Stomach smooth muscle (tissue), 2 donors: Measurements from ENCODE around the gene PXN.
A peak's percentile ranks its signal among the peaks of the same experiment; 100 is the strongest.
"Not testable (repeated sequence)": the region's sequence is repeated elsewhere in the genome, so short reads cannot be mapped to it uniquely, and the experiment has no call there.

ENCODE experiments used
- H3K27ac ChIP-seq: one replicate; pipeline ENCODE4 v1.7.0; 2013; ENCODE audit warnings: mild to moderate bottlenecking, low read length, inconsistent platforms
- H3K27me3 ChIP-seq, 2 donors: one replicate each; pipeline ENCODE4 v1.7.0; 2013; ENCODE audit warnings: low read length in 2 of 2; ENCODE audit not compliant: insufficient read depth in 2 of 2, control insufficient read depth in 1 of 2
- H3K36me3 ChIP-seq, 2 donors: one replicate each; pipeline ENCODE4 v1.7.0; 2013; ENCODE audit warnings: low read length in 2 of 2; ENCODE audit not compliant: control insufficient read depth in 2 of 2, insufficient read depth in 2 of 2
- H3K4me1 ChIP-seq: one replicate; pipeline ENCODE4 v1.7.0; 2013; ENCODE audit warnings: low read length; ENCODE audit not compliant: control insufficient read depth, insufficient read depth
- H3K4me3 ChIP-seq, 2 donors: one replicate each; pipeline ENCODE4 v1.7.0; 2013; ENCODE audit warnings: low read length in 2 of 2
- H3K9ac ChIP-seq, 2 donors: one replicate each; pipeline ENCODE4 v1.7.0; 2013; ENCODE audit warnings: low read length in 2 of 2, mild to moderate bottlenecking in 1 of 2
- H3K9me3 ChIP-seq, 2 donors: one replicate each; pipeline ENCODE4 v1.7.0; 2013; ENCODE audit warnings: low read length in 2 of 2; ENCODE audit not compliant: control insufficient read depth in 2 of 2
- donor health status: healthy.
- donor health status: Pancreatic carcinoma.

PXN gene

GRCh38 chr12:120261951-120262851 is 3.3 kb downstream of the PXN start:
- H3K9ac ChIP-seq = peak overlapping the region; percentile 74 to 82
- peaks cover 63% of the 10 kb centered on the region for H3K4me1 ChIP-seq
- peak overlapping the region; percentile 72 to 84 for H3K4me3 ChIP-seq
- peak overlapping the region; percentile 78 for H3K27ac ChIP-seq
- H3K9me3 ChIP-seq = no peaks in the 10 kb centered on the region
- peaks cover 0 to 2% of the 10 kb centered on the region in 2 donors for H3K36me3 ChIP-seq
- no peaks in the 10 kb centered on the region for H3K27me3 ChIP-seq

- Histone ChIP-seq H3K27me3 (no peaks in the 10 kb centered on the region), H3K9me3 (no peaks in the 10 kb centered on the region), H3K9ac (no peak overlapping the region), H3K36me3 (peaks cover 0 to 2% of the 10 kb centered on the region in 2 donors), H3K27ac (peak overlapping the region; percentile 11), H3K4me1 (peaks cover 69% of the 10 kb centered on the region), H3K4me3 (no peak overlapping the region)
Measured at GRCh38 chr12:120260607-120261006, 4.9 kb downstream of the PXN start.

GRCh38 chr12:120259418-120260202 is 5.9 kb downstream of the PXN start:
- Histone ChIP-seq H3K4me1 (peaks cover 70% of the 10 kb centered on the region), H3K36me3 (peaks cover 0 to 2% of the 10 kb centered on the region in 2 donors), H3K9ac (no peak overlapping the region), H3K9me3 (no peaks in the 10 kb centered on the region), H3K4me3 (peak overlapping the region in 1 of 2 donors; percentile 3), H3K27ac (peak overlapping the region; percentile 37), H3K27me3 (no peaks in the 10 kb centered on the region)

GRCh38 chr12:120258323-120258896 is 7.1 kb downstream of the PXN start:
- Histone ChIP-seq H3K27me3 (no peaks in the 10 kb centered on the region), H3K36me3 (peaks cover 0 to 2% of the 10 kb centered on the region in 2 donors), H3K4me3 (no peak overlapping the region), H3K27ac (peak overlapping the region; percentile 58), H3K9me3 (no peaks in the 10 kb centered on the region), H3K4me1 (peaks cover 59% of the 10 kb centered on the region), H3K9ac (no peak overlapping the region)

- H3K9ac ChIP-seq = peak overlapping the region; percentile 34 to 58
- H3K4me1 ChIP-seq = peaks cover 49% of the 10 kb centered on the region
- H3K9me3 ChIP-seq = no peaks in the 10 kb centered on the region
- H3K27me3 ChIP-seq = no peaks in the 10 kb centered on the region
- peak overlapping the region; percentile 41 to 49 for H3K4me3 ChIP-seq
- H3K27ac ChIP-seq = peak overlapping the region; percentile 87
- peaks cover 0 to 2% of the 10 kb centered on the region in 2 donors for H3K36me3 ChIP-seq
Measured at GRCh38 chr12:120257041-120257821, 8.3 kb downstream of the PXN start.

GRCh38 chr12:120254809-120255208 is 10.7 kb downstream of the PXN start:
- no peak overlapping the region for H3K9ac ChIP-seq
- peak overlapping the region; percentile 41 for H3K27ac ChIP-seq
- H3K4me1 ChIP-seq = peaks cover 47% of the 10 kb centered on the region
- no peaks in the 10 kb centered on the region for H3K9me3 ChIP-seq
- H3K27me3 ChIP-seq = no peaks in the 10 kb centered on the region
- no peaks in the 10 kb centered on the region for H3K36me3 ChIP-seq
- no peak overlapping the region for H3K4me3 ChIP-seq

- not testable (repeated sequence) for H3K27me3 ChIP-seq, H3K9ac ChIP-seq, H3K4me3 ChIP-seq, H3K36me3 ChIP-seq, H3K9me3 ChIP-seq
- Histone ChIP-seq H3K4me1 (peaks cover 53% of the 10 kb centered on the region), H3K27ac (peak overlapping the region; percentile 11)
Measured at GRCh38 chr12:120253313-120253712, 12.2 kb downstream of the PXN start.

DNA sequence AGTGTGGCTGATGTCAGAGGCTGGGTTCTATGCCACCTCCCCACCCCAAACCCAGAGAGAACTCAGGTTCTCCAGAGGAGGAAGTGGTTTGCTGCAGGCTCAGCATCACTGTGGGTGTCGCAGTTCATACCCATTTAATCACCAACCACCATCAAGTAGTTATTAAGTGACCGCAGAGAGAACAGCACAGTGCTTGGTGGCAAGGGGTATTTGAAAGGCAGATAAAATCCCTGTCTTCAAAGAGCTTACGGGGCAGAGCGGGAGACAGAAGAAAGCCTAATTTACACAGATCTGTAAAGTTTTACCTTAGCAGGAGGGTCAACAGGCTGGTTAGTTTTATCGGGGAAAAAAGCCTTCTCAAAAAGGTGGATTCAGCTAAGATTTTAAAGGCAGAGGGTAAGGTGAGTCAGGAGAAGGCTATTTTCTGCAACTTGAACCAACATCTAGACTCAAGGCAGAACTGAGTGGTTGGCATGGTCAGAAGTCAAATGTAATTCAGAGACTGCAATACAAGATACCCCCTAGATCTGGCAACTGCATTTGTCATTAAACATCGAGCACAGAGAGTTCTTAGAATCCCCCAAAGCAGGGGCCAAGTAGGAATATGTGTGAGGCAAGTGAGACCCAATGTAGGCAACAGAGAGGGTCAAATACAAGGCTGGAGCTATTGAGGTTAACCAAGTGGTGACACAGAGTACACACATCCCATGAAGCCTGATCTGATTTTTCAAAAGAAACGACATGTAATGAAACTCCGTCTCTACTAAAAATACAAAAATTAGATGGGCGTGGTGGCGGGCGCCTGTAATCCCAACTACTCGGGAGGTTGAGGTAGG is 13.2 kb downstream of the PXN start:
- Histone ChIP-seq H3K9ac (no peak overlapping the region), H3K27ac (peak overlapping the region; percentile 18)

GRCh38 chr12:120251364-120252070 is 14.0 kb downstream of the PXN start:
- peak overlapping the region; percentile 18 for H3K27ac ChIP-seq
- H3K36me3 ChIP-seq, H3K9ac ChIP-seq, H3K9me3 ChIP-seq, H3K27me3 ChIP-seq, H3K4me3 ChIP-seq: not testable (repeated sequence)
- peaks cover 46% of the 10 kb centered on the region for H3K4me1 ChIP-seq

More for the DNA sequence above, 13.2 kb downstream of the PXN start:
- Histone ChIP-seq H3K27me3 (no peaks in the 10 kb centered on the region), H3K4me1 (peaks cover 51% of the 10 kb centered on the region), H3K9me3 (no peaks in the 10 kb centered on the region), H3K4me3 (no peak overlapping the region), H3K36me3 (no peaks in the 10 kb centered on the region)
